GM20431 (cell line): ENCODE data around the gene RAPGEF1.
"Not testable (repeated sequence)": the region's sequence is repeated elsewhere in the genome, so short reads cannot be mapped to it uniquely, and the experiment has no call there.

Source experiments
- in situ Hi-C: fragments of 300-500 bp; cut with MseI, MboI; formaldehyde crosslinking; loops from one replicate; pipeline ENCODE4 v1.15.0; 2020; ENCODE audit warnings: low sequenced_read_pairs; ENCODE audit not compliant: unreplicated experiment

The RAPGEF1 gene

GRCh38 chr9:131658377-131659129 is 81.3 kb downstream of the RAPGEF1 start:
- in situ Hi-C loops: no loop called here

GRCh38 chr9:131657940-131658339 is 81.9 kb downstream of the RAPGEF1 start:
- in situ Hi-C loops: no loop called here

DNA sequence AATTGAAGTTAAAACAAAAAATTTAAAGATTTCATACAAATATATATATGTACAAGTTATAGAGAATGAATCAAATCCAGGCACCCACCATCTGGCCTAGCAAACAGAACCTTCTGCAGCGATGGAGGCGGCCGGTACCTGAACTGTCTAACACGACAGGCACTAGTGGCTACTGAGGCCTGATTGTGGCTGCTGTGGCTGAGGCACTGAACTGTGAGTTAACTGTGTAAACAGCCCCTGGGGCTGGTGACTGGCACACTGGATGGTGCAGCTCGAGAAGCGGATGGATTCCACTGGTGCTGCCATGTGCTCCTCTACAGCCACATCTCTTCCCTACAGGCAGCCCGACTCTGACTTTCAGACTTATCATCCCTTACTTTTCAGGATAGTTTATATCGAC is 82.4 kb downstream of the RAPGEF1 start:
- in situ Hi-C loops: no loop called here

DNA sequence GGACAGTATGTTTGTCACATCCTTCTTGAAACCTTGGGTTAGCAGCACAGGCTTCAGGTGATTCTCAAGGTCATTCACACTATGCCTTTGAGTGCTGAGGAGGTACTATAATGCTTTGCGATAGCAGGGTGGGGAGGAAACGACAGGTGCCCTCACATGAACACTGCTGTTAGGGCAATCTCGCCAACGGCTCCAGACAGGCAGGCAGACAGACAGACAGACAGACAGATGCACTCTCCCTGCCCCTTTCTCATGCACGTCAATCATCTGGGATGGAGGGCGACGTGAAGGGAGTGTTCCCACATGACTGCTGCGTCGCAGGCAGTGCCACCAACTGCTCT is 82.9 kb downstream of the RAPGEF1 start:
- in situ Hi-C loops: no loop called here

DNA sequence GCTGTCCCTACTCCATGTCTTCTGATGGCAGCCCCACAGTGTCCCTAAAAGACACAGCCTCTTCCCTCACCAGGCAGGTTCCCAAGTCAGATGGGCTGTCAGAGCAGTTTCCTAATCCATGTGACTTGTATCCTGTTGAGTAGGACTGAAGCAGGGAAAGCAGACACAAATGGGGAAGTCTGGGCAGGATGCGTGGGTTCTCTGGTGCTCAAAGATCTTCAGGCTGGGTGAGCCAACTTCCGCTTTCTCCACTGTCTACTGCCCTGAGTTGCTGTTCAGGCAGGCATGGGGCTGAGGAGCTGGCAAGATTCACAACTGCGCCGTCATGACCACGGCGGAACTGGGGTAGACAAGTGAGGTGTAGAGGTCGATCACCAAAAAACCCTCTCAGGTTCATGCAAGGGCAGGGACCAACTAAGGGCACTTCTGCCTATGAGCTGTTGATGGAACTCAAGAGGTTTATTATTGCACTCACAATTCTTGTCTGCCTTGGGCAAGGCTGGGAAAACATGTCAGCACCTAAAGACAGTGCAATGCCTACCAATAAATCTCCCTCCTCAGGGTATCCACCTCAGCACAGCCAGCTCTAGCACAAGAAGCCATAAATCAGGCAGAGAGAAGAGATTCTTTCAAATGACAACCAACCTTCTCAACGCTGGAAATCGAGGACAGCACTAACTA is 83.4 kb downstream of the RAPGEF1 start:
- in situ Hi-C loops: no loop called here

- in situ Hi-C loops: not testable (repeated sequence)
Observed at GRCh38 chr9:131654369-131654768, 85.5 kb downstream of the RAPGEF1 start.

- in situ Hi-C loops: no loop called here
Observed at GRCh38 chr9:131651599-131651998, 88.3 kb downstream of the RAPGEF1 start.

DNA sequence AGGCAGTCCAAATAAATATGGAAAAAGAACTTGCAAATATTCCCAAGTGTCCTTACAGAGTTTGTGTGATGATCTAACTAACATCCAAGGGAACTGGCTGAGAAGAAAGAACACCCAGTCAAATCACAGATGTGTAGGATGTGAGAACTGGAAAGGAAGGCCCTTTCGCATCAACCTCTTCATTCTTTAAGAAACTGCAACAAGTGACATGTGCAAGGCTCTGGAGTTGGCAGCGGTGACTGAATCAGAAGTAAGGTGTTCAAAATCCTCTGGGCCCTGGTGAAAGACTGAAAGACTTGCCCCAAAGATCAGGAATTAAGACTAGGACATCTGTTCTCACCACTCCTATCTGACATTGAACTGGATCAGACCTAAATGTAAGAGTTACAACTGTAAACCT is 88.7 kb downstream of the RAPGEF1 start:
- in situ Hi-C loops: no loop called here

- in situ Hi-C loops: no loop called here
Observed at GRCh38 chr9:131650254-131650653, 89.6 kb downstream of the RAPGEF1 start.

GRCh38 chr9:131649646-131650045 is 90.2 kb downstream of the RAPGEF1 start:
- in situ Hi-C loops: no loop called here

DNA sequence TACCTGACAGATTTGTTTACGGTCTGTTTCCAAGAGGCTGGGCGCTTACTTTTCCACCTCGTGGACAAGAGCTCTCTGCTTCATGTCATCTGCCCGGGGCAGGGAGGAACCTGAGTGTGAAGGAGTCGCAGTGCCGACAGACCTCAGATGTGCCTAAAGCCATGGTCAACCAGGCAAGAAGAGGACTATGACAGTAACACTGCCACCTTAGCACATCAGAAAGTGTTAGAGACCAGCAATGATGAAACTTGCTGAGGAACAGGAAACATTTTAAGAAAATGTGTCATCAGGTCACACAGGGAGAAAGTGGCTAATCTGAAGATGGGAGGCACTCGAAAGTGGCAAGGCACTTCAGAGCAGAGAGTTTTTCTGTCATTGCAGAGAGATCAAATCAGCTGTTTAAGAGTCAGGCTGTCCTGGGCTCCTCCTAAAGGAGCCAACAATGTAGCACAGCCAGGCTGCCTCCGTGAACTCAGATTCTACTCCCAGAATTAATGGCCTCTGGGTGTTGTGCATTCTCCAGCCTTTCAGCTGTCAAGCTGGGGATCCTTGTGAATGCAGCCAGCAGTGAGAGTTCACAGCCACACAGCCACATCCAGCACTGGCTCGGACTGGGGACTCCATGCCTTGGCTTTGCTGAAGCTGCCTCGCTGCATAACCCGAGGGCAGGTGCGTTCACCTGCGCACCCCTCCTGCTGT is 94.6 kb downstream of the RAPGEF1 start:
- in situ Hi-C loops: no loop called here

DNA sequence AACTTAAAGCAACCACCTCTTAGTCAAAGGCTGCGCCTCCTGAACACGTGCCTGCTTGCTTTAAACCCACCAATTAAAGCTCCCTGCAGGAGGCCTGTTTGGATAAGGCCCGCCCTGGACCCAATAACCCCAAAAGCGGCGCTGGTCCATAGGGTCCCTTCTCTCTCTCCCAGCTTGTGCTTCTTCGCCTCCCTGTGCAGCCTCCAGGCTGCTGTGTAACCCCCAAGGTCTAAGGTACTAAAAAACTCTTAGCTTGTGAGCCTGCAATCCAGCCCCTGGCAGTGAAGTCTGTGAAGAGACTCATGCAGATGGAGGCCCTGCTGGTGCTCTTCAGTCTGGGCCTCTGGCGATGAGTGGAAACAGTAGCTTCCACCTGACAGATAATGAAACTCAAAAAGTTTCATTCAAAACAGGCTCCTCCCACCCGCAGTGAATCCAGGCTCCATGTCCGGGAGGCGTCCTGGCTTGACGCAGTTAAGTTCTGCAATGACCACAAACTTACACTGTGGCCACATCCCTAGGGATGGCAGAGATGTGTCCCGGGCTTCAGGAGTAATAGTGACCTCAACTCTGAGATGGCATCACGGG is 97.3 kb downstream of the RAPGEF1 start:
- in situ Hi-C loops: no loop called here

DNA sequence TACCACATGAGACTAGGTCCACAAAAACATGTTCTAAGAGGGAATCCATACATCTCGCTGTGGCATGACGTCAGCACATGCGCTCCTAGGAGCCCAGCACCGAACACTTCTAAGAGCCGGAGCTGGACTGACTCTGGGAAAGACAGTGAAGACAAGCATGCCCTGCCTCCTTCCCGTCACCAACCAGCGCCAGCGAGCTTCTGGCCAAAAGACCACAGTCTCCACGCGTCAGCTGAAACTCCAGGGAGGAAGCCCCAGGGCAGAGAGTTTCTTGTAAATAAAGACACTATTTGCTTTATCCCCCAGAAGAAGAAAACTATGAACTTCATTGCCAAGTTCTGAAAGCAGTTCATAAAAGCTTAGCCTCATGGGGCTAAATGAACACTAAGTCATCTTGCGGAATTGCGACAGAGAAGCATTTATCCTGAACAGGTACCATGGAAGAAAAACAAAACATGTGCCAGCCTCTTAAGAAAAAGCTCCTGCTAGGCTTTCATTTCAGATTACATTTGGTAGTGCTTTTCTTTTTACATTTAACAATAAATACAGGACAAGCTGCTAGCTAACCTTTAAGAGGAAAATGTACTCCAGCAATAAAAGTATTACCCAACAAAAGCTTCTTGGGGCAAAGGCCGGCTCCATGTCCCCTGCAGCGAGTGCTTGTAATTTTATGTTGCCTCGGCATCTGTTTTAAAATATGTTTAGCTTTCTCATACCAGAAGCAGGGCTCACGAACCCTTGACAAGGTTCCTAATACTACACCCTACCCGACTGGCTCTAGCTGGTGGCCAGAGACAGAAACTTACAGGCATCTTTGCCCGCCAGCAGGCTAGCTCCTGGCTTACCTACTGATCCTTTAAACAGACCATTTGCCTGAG is 98.0 kb downstream of the RAPGEF1 start:
- in situ Hi-C loops: no loop called here

- in situ Hi-C loops: no loop called here
Observed at GRCh38 chr9:131640438-131641137, 99.3 kb downstream of the RAPGEF1 start.

DNA sequence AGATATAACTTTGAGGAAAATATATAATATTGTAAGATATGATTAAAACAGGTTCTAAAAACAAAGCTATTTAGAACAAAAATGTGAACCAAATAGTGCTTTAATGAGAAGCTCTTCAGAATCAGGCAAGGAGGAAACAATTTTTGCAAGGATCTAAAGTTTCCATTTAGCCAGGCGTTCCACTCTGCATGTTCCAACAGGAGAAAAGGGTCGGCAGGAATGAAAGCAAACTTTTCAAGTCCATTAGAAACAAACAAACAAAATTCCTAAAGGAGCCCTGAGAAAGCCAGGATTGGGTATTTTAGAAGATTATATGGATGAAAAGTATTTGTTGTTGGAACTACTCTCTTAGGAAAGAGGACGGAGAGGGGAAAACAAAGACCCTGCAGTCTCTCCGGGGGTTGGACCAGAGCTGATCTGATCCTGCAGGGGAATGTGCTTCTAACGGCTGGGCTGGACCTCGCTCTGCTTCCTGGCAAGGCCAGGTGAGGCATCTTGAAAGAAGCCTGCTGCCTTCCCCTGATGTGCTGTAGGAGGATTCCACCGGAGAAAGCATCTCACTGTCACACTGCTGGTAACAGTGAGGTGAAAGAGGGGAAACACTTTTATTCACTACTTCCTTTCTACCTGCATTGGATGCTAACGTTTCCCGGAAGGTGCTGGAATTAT is 100.0 kb downstream of the RAPGEF1 start:
- in situ Hi-C loops: no loop called here

- in situ Hi-C loops: no loop called here
Observed at GRCh38 chr9:131636593-131636992, 103.3 kb downstream of the RAPGEF1 start.

DNA sequence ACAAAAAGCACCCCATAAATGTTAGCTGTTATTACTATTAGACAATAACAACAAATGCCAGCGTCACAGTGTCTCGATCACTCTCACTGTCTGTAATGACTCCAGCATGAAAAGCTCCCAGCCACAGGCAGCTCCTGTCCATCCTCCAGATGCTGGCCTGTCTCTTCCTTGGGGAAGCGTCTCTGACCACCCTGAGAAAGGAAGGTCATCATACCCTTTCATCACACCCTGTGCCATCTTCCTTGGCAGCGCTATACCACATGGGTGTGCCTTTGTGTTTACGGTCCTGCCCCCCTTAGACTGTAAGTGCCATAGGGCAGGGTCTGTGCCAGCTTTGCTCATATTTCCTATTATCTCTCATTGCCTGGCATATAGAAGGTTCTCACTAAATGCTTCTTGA is 104.0 kb downstream of the RAPGEF1 start:
- in situ Hi-C loops: no loop called here

GRCh38 chr9:131635285-131635684 is 104.6 kb downstream of the RAPGEF1 start:
- in situ Hi-C loops: no loop called here

DNA sequence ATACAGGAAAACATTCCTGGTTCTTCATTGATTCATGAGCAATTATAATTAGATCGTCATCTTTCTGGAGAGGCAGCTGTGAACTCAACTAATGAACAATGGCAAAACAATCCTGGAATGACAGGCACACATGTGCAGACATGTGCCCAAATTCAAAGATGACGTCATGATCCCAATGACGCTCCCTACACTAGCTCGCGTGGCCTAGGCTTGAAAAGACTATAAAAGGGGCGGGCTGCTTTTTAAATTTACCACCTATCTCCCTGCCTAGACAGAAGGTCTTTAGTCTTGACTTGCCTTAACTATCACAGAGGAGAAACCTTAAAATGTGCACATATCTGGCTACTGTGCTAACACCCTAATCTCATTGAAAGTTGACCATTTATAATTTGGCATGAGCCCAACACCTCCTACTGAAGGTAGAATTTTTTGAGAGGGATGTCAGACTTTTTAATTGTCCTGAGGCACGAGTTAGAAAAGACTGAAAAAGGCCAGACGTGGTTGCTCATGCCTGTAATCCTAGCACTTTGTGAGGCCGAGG is 106.3 kb downstream of the RAPGEF1 start:
- in situ Hi-C loops: no loop called here
